ENCODE data around the gene LRP1B. TPM values are rescaled to one million over a fixed set of nuclear protein-coding genes. Genes with fewer than 3 reads are reported as not detected.

The LRP1B gene
- total RNA-seq, 1 experiment from 2014 or later, result 0.52 TPM

DNA sequence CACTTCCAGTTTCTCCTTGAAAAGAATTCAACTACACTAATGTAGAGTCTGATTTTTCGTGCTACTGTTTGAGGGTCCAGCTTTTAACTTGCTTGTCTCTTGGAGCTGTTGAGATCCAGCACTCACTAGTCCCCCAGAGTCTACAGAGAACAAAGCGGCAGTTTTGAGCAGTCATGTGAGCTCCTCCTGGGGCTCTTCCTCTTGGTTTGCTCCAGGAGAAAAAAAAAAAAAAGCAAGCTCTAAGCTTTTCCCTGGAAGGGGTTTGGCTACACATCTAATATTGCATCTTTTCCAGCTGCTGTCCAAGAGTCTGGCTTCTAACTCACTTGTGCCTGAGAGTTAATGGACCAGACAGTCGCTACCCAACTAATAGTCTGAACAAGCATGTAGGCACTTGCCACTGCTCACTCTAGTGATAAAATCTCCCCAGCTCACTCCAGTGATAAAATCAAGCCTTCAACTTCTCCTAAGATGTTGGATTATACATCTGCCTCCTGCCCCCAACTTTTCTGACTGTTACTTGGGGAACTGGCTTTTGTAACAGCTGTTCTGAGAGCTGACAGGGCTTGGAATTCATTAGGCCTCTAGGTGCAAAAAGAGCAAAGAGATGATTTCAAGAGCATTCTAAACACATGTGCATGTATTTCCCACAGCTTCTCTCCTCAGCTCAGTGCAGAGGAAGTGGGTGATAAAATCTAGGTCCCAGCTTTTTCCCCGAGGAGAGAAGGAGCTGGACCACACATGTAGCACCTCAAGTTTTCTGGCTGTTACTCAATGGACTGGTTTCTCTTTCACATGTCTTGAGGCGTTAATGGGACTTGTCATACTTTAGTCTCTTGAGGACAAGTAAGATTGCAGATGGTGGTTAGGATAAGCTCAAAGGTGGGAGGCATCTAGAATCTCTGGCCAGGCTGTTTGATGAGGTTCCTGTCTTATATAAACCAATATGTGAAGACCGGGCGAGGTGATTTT is 750.5 kb downstream of the LRP1B start:
- H3K27ac Mint-ChIP-seq, result no peak overlapping the region
- no peak for ATAC-seq
- H3K36me3 Mint-ChIP-seq, result peaks cover 10% of the 10 kb centered on the region; the same call in 1 of the 2 replicates
- no peak for DNase-seq (ENCODE audit: low spot score)
- peaks cover 18% of the 10 kb centered on the region for H3K9me3 Mint-ChIP-seq
- no peak overlapping the region for H3K4me3 Mint-ChIP-seq
- H3K27me3 Mint-ChIP-seq (ENCODE audit: low read depth), result no peaks in the 10 kb centered on the region
- CTCF ChIA-PET, result interaction anchor here (0.5 kb wide), 1 partner anchor 82 kb away, joined by 3 read pairs; no protein-coding TSS in a partner anchor
- POLR2A ChIA-PET, result no interaction called here
- peaks cover 8% of the 10 kb centered on the region for H3K4me1 Mint-ChIP-seq
- TF ChIP-seq ZNF671 (CRISPR knock-in tag; IDR thresholded peaks at IDR 0.05), result no peak
- no peak for TF ChIP-seq ZBTB21 (CRISPR knock-in tag; IDR thresholded peaks at IDR 0.05; ENCODE audit: borderline replicate concordance)
- TF ChIP-seq ZNF138 (CRISPR knock-in tag; conservative IDR thresholded peaks at IDR 0.05), result no peak
- no peak for TF ChIP-seq EMX1 (CRISPR knock-in tag; IDR thresholded peaks at IDR 0.05)
- TF ChIP-seq CREM (CRISPR knock-in tag; IDR thresholded peaks at IDR 0.05), result no peak
- TF ChIP-seq NFATC4 (CRISPR knock-in tag; IDR thresholded peaks at IDR 0.05), result no peak
- no peak for TF ChIP-seq JAZF1 (CRISPR knock-in tag; IDR thresholded peaks at IDR 0.05)
- TF ChIP-seq, protein P1, sequence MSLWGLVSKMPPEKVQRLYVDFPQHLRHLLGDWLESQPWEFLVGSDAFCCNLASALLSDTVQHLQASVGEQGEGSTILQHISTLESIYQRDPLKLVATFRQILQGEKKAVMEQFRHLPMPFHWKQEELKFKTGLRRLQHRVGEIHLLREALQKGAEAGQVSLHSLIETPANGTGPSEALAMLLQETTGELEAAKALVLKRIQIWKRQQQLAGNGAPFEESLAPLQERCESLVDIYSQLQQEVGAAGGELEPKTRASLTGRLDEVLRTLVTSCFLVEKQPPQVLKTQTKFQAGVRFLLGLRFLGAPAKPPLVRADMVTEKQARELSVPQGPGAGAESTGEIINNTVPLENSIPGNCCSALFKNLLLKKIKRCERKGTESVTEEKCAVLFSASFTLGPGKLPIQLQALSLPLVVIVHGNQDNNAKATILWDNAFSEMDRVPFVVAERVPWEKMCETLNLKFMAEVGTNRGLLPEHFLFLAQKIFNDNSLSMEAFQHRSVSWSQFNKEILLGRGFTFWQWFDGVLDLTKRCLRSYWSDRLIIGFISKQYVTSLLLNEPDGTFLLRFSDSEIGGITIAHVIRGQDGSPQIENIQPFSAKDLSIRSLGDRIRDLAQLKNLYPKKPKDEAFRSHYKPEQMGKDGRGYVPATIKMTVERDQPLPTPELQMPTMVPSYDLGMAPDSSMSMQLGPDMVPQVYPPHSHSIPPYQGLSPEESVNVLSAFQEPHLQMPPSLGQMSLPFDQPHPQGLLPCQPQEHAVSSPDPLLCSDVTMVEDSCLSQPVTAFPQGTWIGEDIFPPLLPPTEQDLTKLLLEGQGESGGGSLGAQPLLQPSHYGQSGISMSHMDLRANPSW (CRISPR knock-in tag; conservative IDR thresholded peaks at IDR 0.05; ENCODE audit: low read depth), result no peak
- no peak for TF ChIP-seq ZNF263 (CRISPR knock-in tag; IDR thresholded peaks at IDR 0.05; ENCODE audit: low read depth)
- no peak for TF ChIP-seq CREB1 (CRISPR knock-in tag; IDR thresholded peaks at IDR 0.05)
- TF ChIP-seq, protein P2, sequence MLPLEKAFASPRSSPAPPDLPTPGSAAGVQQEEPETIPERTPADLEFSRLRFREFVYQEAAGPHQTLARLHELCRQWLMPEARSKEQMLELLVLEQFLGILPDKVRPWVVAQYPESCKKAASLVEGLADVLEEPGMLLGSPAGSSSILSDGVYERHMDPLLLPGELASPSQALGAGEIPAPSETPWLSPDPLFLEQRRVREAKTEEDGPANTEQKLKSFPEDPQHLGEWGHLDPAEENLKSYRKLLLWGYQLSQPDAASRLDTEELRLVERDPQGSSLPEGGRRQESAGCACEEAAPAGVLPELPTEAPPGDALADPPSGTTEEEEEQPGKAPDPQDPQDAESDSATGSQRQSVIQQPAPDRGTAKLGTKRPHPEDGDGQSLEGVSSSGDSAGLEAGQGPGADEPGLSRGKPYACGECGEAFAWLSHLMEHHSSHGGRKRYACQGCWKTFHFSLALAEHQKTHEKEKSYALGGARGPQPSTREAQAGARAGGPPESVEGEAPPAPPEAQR (CRISPR knock-in tag; IDR thresholded peaks at IDR 0.05), result no peak
- TF ChIP-seq ETV6 (CRISPR knock-in tag; IDR thresholded peaks at IDR 0.05), result no peak
- TF ChIP-seq KAT7 (CRISPR knock-in tag; IDR thresholded peaks at IDR 0.05; ENCODE audit: borderline replicate concordance), result no peak
- no peak for TF ChIP-seq NFYB (CRISPR knock-in tag; conservative IDR thresholded peaks at IDR 0.05; ENCODE audit: low read depth)
- TF ChIP-seq SOX15 (CRISPR knock-in tag; IDR thresholded peaks at IDR 0.05), result no peak
- no peak for TF ChIP-seq FOXK1 (CRISPR knock-in tag; IDR thresholded peaks at IDR 0.05)

DNA sequence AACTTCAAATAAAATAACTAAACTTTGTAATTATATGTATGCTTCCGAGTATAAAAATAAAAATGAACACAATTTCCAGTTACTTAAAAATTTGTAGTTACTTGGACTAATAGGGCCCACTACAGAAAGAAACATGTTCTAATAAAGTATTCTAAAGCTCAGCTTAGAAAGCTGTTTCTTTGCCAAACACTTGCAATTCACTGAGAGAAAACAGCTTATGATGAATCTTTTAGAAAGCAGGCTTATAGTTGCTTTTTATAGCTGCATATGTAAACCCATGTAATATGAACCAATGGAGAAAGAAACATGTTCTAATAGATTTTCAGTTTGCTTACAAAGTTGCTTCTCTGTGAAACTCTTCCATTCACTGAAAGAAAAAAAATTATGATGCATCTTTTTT is 766.0 kb downstream of the LRP1B start:
- no peak for DNase-seq (ENCODE audit: low spot score)
- TF ChIP-seq TCF7 (CRISPR knock-in tag; IDR thresholded peaks at IDR 0.05; ENCODE audit: low read depth) (no peak), CREM (CRISPR knock-in tag; IDR thresholded peaks at IDR 0.05) (no peak), ZNF416 (CRISPR knock-in tag; IDR thresholded peaks at IDR 0.05) (no peak), ZNF671 (CRISPR knock-in tag; IDR thresholded peaks at IDR 0.05) (no peak)
- TF ChIP-seq, protein P3, sequence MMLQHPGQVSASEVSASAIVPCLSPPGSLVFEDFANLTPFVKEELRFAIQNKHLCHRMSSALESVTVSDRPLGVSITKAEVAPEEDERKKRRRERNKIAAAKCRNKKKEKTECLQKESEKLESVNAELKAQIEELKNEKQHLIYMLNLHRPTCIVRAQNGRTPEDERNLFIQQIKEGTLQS (CRISPR knock-in tag; conservative IDR thresholded peaks at IDR 0.05), result no peak
- TF ChIP-seq, protein P4, sequence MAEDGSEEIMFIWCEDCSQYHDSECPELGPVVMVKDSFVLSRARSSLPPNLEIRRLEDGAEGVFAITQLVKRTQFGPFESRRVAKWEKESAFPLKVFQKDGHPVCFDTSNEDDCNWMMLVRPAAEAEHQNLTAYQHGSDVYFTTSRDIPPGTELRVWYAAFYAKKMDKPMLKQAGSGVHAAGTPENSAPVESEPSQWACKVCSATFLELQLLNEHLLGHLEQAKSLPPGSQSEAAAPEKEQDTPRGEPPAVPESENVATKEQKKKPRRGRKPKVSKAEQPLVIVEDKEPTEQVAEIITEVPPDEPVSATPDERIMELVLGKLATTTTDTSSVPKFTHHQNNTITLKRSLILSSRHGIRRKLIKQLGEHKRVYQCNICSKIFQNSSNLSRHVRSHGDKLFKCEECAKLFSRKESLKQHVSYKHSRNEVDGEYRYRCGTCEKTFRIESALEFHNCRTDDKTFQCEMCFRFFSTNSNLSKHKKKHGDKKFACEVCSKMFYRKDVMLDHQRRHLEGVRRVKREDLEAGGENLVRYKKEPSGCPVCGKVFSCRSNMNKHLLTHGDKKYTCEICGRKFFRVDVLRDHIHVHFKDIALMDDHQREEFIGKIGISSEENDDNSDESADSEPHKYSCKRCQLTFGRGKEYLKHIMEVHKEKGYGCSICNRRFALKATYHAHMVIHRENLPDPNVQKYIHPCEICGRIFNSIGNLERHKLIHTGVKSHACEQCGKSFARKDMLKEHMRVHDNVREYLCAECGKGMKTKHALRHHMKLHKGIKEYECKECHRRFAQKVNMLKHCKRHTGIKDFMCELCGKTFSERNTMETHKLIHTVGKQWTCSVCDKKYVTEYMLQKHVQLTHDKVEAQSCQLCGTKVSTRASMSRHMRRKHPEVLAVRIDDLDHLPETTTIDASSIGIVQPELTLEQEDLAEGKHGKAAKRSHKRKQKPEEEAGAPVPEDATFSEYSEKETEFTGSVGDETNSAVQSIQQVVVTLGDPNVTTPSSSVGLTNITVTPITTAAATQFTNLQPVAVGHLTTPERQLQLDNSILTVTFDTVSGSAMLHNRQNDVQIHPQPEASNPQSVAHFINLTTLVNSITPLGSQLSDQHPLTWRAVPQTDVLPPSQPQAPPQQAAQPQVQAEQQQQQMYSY (CRISPR knock-in tag; IDR thresholded peaks at IDR 0.05), result no peak
- Mint-ChIP-seq H3K36me3 (no peaks in the 10 kb centered on the region), H3K4me1 (peaks cover 4% of the 10 kb centered on the region; the same call in 1 of the 2 replicates), H3K9me3 (0 out of 2 replicates have a peak, but pooled peaks cover 5% of the 10 kb centered on the region), H3K27ac (no peak overlapping the region), H3K27me3 (ENCODE audit: low read depth) (no peaks in the 10 kb centered on the region), H3K4me3 (no peak overlapping the region)
- POLR2A ChIA-PET, result interaction anchor here (0.5 to 0.6 kb wide), 2 partner anchors 8 to 1741 kb away, joined by 3 read pairs; no protein-coding TSS in a partner anchor
- no peak for ATAC-seq
- CTCF ChIA-PET, result no interaction called here

Measured in WTC11 (cell line).